Omental fat pad (tissue), 4 donors: ENCODE data around the gene MEN1. TPM values are rescaled to one million over a fixed set of nuclear protein-coding genes. Genes with fewer than 3 reads are reported as not detected.

Source experiments
- ATAC-seq: fragments of 150-250 bp; one replicate; pipeline ENCODE4 v1.9.1; 2016; ENCODE audit warnings: mild to moderate bottlenecking, moderate library complexity; ENCODE audit not compliant: low FRiP score
- DNase-seq: peaks from one replicate; pipeline ENCODE4 v3.0.0-alpha.2; 2019; ENCODE audit warnings: low spot score
- CTCF ChIP-seq, 3 donors: fragments of 450-650 bp; IDR thresholded peaks; one replicate each; pipeline ENCODE4 v1.5.1; 2016 to 2017; ENCODE audit warnings: antibody characterized with exemption in 3 of 3, mild to moderate bottlenecking in 3 of 3, moderate library complexity in 2 of 3
- total RNA-seq, 4 donors: library from RNA; depleted of rRNA; stranded (reverse); fragments of >200 nt; gene quantifications; one replicate each; pipeline ENCODE4 v1.1.0, GENCODE V29; 2016

The MEN1 gene
- total RNA-seq, 4 donors from 2014 or later, result 7.3 to 20.2 (median 12.2) TPM

GRCh38 chr11:64786308-64786707 is 24.0 kb downstream of the MEN1 start:
- no peak for DNase-seq

GRCh38 chr11:64784813-64785581 is 25.4 kb downstream of the MEN1 start:
- DNase-seq (no peak), ATAC-seq (no peak)
- TF ChIP-seq CTCF (IDR thresholded peaks at IDR 0.05), result no peak

More at GRCh38 chr11:64786308-64786707, 24.0 kb downstream of the MEN1 start:
- ATAC-seq, result no peak
- no peak for TF ChIP-seq CTCF (IDR thresholded peaks at IDR 0.05)

- DNase-seq, result peak; percentile 92
- peak; percentile 95 for ATAC-seq
- no peak for TF ChIP-seq CTCF (IDR thresholded peaks at IDR 0.05)
Measured at GRCh38 chr11:64778473-64779298, 31.7 kb downstream of the MEN1 start, which contains the start of gene SF1. Gene SF1 (minus strand): TSS chr11:64778542. CDS start chr11:64778392, 150 bp downstream.

- ATAC-seq, result peak; percentile 7
Measured at GRCh38 chr11:64778223-64778472, 32.2 kb downstream of the MEN1 start.

GRCh38 chr11:64777449-64778222 is 32.7 kb downstream of the MEN1 start:
- DNase-seq (peak; percentile 68), ATAC-seq (peak; percentile 21)
- TF ChIP-seq CTCF (IDR thresholded peaks at IDR 0.05), result no peak

More at GRCh38 chr11:64778223-64778472, 32.2 kb downstream of the MEN1 start:
- DNase-seq, result no peak
- TF ChIP-seq CTCF (IDR thresholded peaks at IDR 0.05), result no peak

GRCh38 chr11:64776875-64777274 is 33.5 kb downstream of the MEN1 start:
- DNase-seq (no peak), ATAC-seq (no peak)
- TF ChIP-seq CTCF (IDR thresholded peaks at IDR 0.05), result no peak
